Erythroblast (primary cell): ENCODE measurements around the gene HSD17B1.
"Not testable (repeated sequence)": the region's sequence is repeated elsewhere in the genome, so short reads cannot be mapped to it uniquely, and the experiment has no call there.

Experiments used
- DNase-seq, 2 experiments: peaks; one replicate each; lab custom pipeline; 2025; lab: John Stamatoyannopoulos, UW
- GATA1 ChIP-seq: IDR thresholded peaks from 2 replicates; pipeline ENCODE4 v1.6.1; 2011; ENCODE audit warnings: low read depth, mild to moderate bottlenecking, control low read depth, low read length, moderate library complexity
- POLR2A ChIP-seq: IDR thresholded peaks from 2 replicates; pipeline ENCODE4 v1.6.1; 2011; ENCODE audit warnings: mild to moderate bottlenecking, low read length

Gene HSD17B1

DNA sequence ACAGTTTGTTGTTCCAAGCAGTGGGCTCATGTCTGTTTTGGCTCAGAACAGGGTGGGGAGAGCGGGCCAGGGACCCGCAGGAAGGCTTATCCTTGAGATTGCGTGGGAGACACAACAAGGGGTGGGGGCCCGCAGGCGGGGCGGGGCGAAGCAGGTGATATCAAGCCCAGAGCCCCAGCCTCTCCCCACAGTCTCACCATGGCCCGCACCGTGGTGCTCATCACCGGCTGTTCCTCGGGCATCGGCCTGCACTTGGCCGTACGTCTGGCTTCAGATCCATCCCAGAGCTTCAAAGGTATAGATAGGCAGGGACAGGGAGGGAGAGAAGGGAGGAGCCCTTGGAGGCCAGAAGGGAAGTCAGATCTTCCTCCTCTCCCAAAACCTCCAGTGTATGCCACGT lies at the start of gene HSD17B1:
HSD17B1 (plus strand) TSS at position 188 of the 400 bp plus-strand sequence; CDS start at position 199, 11 bp downstream.
- not testable (repeated sequence) for DNase-seq

DNA sequence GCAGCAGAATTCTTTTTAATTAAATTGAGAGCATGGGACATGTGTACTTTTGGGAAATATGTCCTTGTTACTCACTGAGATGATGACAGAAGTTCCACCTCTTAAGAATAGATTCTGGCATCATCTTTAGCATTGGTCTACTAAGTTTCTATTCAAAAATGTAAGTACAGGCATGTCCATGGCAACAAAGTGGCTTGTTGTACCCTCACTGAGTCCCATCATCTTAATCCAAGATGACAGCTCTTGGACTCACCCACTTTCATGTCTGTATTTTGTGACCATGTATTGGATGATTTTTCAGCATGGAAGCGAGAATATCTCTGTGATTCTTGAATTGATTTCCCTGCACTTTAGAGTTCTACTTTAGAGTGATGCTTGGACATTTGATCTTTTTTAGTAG lies 49.8 kb upstream of the HSD17B1 start:
- no peak for TF ChIP-seq GATA1
- TF ChIP-seq POLR2A = no peak

GRCh38 chr17:42507671-42508070 lies 45.1 kb upstream of the HSD17B1 start:
- no peak for DNase-seq
- TF ChIP-seq GATA1 (no peak), POLR2A (no peak)

More for the DNA sequence above, 49.8 kb upstream of the HSD17B1 start:
- no peak for DNase-seq

DNA sequence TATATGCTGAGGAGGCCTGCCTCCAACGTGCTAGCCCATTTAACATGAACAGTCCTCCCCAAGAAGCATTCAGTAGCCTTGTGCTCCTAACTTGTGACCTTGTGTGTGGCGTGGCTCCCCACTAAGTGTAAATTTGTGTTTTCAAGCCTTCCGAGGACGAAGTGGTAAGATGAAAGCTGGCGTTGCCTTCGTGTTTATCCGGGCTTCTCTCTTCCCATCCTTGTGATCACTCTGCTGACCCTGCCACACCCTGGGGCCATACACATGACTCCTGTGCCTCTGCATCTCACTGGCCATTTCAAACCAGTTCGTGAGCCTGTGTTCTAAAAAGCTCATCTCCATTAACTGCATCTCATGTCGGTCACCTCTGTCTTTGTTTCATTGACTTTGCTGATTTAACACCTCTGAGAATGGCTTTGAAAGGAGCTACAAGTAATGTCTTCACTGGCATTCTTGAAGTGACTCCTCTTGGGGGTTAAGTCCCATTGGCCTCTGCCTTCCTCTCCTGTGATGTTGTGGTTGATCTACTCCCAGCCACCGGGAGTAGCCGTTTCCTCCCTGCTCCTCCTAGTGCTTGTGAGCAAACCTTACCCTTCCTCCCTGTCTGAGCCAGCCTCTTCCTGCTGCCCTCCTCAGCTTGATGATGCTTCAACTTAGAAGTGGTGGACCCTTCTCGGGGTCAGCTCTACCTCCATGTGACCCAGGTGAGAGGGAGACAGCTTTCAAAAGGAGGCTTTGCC lies 44.1 kb upstream of the HSD17B1 start:
- no peak for DNase-seq
- TF ChIP-seq GATA1 (no peak), POLR2A (no peak)

GRCh38 chr17:42509409-42509808 lies 43.3 kb upstream of the HSD17B1 start:
- no peak for DNase-seq

GRCh38 chr17:42509841-42510240 lies 42.9 kb upstream of the HSD17B1 start:
- no peak for TF ChIP-seq POLR2A
- TF ChIP-seq GATA1 = no peak

More at GRCh38 chr17:42509409-42509808, 43.3 kb upstream of the HSD17B1 start:
- TF ChIP-seq POLR2A = no peak
- TF ChIP-seq GATA1 = no peak

GRCh38 chr17:42512246-42512645 lies 40.5 kb upstream of the HSD17B1 start:
- DNase-seq = no peak
- no peak for TF ChIP-seq GATA1
- no peak for TF ChIP-seq POLR2A

More at GRCh38 chr17:42509841-42510240, 42.9 kb upstream of the HSD17B1 start:
- DNase-seq = no peak

DNA sequence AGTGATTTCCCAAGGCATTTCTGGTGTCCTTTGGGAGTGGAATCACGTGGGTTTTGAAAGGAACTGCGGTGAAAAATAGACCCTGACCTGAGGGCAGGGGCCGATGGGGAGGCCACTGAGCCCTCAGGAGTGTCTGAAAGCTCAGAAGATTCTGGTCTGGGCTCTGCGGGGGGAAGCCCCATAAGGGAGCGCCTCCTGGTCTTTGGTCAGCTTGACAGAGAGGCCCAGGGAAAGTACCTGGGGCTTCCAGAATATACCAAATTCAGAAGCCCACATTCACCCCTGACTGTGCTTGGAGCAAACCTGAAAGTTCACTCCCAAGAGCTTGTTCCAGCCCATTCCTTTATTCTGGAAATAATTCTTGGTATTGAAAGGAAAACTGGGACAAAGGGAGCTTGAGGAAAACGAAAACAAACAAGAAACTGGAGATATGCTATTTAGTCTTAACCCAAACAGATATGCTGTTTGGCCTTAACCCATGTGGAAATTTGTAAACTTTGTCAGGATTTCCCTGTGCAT lies 39.9 kb upstream of the HSD17B1 start:
- no peak for TF ChIP-seq GATA1
- TF ChIP-seq POLR2A = no peak

GRCh38 chr17:42513686-42514085 lies 39.0 kb upstream of the HSD17B1 start:
- no peak for TF ChIP-seq POLR2A
- TF ChIP-seq GATA1 = no peak
- no peak for DNase-seq

More for the DNA sequence above, 39.9 kb upstream of the HSD17B1 start:
- no peak for DNase-seq

DNA sequence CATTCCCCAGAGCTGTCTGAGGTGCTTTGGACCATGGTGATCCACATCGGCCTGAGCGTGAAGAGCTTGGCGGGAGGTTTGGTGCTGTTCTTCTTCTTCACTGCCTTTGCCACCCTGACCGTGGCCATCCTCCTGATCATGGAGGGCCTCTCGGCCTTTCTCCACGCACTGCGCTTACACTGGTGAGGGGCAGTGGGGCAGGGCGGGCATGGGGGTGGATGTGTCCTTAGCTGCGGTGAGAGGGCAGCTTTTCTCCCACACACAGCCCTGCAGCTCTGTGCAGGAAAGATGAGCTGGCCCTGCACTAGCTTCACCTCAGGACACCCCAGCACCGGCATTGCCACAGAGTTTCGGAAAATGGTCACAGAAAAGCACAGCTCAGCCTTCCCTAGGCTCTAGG lies 38.4 kb upstream of the HSD17B1 start:
- no peak for DNase-seq
- TF ChIP-seq GATA1 = no peak
- no peak for TF ChIP-seq POLR2A

GRCh38 chr17:42514867-42515266 lies 37.9 kb upstream of the HSD17B1 start:
- TF ChIP-seq POLR2A (no peak), GATA1 (no peak)
- DNase-seq = no peak

DNA sequence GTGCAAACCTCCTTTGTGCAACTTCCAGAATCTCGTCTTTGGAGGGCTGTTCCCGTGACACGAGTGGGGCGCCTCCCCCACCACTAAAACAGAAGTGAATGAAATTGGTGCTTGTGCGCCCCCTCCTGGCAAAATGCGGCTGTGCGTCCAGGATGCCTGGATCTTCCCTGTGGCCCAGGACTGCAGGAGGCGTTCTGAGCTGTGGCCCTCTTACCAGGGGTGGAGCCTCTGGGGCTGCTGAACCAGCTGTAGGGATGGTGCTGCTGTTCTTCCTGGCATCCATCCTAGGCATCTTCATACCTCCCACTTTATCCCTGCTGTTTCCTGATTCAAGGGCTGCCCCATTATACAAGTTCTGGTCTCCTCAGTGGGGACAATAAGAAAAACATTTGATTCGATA lies 35.2 kb upstream of the HSD17B1 start:
- TF ChIP-seq GATA1 (no peak), POLR2A (no peak)
- peak; percentile 84 to 92 for DNase-seq

DNA sequence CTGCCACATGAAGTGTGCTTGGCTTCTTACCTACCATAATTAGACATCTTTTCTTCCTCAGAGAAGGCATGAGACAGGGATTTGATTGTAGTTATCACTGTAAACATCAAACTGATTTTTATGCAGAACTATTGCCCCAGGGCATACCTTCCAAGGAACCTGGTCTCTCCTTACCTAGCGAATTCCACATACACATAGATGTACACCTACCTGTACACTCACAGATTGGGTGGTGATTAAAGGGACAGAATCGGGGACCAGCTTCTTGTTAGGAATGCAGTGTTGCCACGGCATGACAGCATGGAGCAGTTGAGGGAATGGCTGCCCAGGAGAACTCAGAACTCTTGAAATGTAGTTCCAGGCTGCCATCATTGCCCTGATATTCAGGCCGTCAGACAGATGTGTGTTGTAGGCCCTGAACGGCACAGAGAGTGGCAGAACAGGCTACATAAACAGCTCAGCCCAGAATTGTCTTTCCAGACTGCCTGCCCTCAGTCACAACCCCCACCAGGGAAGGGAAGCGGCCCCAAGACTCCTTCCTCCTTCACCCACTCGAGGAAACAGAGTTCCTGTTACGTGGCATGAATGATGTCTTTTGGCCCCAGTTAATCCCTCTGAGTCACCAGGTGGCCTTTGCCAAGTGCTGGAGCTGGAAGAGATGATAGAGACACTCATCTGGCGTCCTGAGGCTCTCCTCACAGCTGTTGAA lies 34.5 kb upstream of the HSD17B1 start:
- TF ChIP-seq POLR2A (no peak), GATA1 (no peak)
- DNase-seq = peak; percentile 89 to 92

- DNase-seq = peak; percentile 95 to 97
- TF ChIP-seq POLR2A = peak; percentile 35
- TF ChIP-seq GATA1 = peak; percentile 75
Measured at GRCh38 chr17:42518755-42519545, 33.8 kb upstream of the HSD17B1 start.
